Caco-2 (cell line): ENCODE results near the gene NARF. TPM values are rescaled to one million over a fixed set of nuclear protein-coding genes. Genes with fewer than 3 reads are reported as not detected.

Experiments used
- total RNA-seq: library from RNA; stranded (reverse); gene quantifications from 2 replicates; pipeline ENCODE4 v1.2.3, GENCODE V29; 2022

NARF gene
- total RNA-seq, 1 experiment from 2014 or later, result 62.1 TPM

Other genes starting within 250 kb of the NARF start
- gene CCDC57, start 245.9 kb upstream of the NARF start, total RNA-seq, result 31.0 and 32.2 TPM in 2 replicates
- 13.1 and 13.7 TPM in 2 replicates for gene SLC16A3, start 229.7 kb upstream of the NARF start, total RNA-seq
- gene CSNK1D, start 185.0 kb upstream of the NARF start, total RNA-seq, result 196 TPM in 2 replicates
- 0.37 and 0.93 TPM in 2 replicates for gene CD7, start 141.1 kb upstream of the NARF start, total RNA-seq
- gene SECTM1, start 125.0 kb upstream of the NARF start, total RNA-seq, result 0.37 and 0.75 TPM in 2 replicates
- 3.4 and 4.2 TPM in 2 replicates for gene TEX19, start 99.5 kb upstream of the NARF start, total RNA-seq
- gene UTS2R, start 87.0 kb upstream of the NARF start, total RNA-seq, result 0.66 and 1.3 TPM in 2 replicates
- 29.5 and 34.2 TPM in 2 replicates for gene HEXD, start 40.4 kb upstream of the NARF start, total RNA-seq
- 47.2 and 51.2 TPM in 2 replicates for gene OGFOD3, start 40.2 kb upstream of the NARF start, total RNA-seq
- gene CYBC1, start 8.0 kb upstream of the NARF start, total RNA-seq, result 99.6 and 99.9 TPM in 2 replicates
- gene FOXK2, start 61.0 kb downstream of the NARF start, total RNA-seq, result 118 and 124 TPM in 2 replicates
- 106 and 110 TPM in 2 replicates for gene WDR45B, start 189.7 kb downstream of the NARF start, total RNA-seq
- 6.3 and 8.8 TPM in 2 replicates for gene RAB40B, start 240.0 kb downstream of the NARF start, total RNA-seq